Activated naive CD8-positive, alpha-beta T cell treated with anti-CD3 and anti-CD28 coated beads, Interleukin-2, amount 50 U/mL, for 24 hours (primary cell): Measurements from ENCODE around the gene TEAD1.

Source experiments
- ATAC-seq: fragments of 150-1000 bp; cut with Tn5 transposase; one replicate; pipeline ENCODE4 v1.10.0; 2021
- DNase-seq: peaks from one replicate; pipeline ENCODE4 v3.0.0; 2021
- H3K27ac Mint-ChIP-seq: one replicate; pipeline ENCODE4 v1.8.0; 2021; ENCODE audit warnings: mild to moderate bottlenecking, mixed read lengths
- H3K27me3 Mint-ChIP-seq: one replicate; pipeline ENCODE4 v1.8.0; 2021; ENCODE audit warnings: mixed read lengths
- H3K36me3 Mint-ChIP-seq: one replicate; pipeline ENCODE4 v1.8.0; 2021; ENCODE audit warnings: low read depth, mixed read lengths
- H3K4me1 Mint-ChIP-seq: one replicate; pipeline ENCODE4 v1.8.0; 2021; ENCODE audit warnings: mixed read lengths
- H3K4me3 Mint-ChIP-seq: one replicate; pipeline ENCODE4 v1.8.0; 2021; ENCODE audit warnings: mild to moderate bottlenecking, moderate library complexity, mixed read lengths
- H3K9me3 Mint-ChIP-seq: one replicate; pipeline ENCODE4 v1.8.0; 2021; ENCODE audit warnings: mixed read lengths

TEAD1 gene

DNA sequence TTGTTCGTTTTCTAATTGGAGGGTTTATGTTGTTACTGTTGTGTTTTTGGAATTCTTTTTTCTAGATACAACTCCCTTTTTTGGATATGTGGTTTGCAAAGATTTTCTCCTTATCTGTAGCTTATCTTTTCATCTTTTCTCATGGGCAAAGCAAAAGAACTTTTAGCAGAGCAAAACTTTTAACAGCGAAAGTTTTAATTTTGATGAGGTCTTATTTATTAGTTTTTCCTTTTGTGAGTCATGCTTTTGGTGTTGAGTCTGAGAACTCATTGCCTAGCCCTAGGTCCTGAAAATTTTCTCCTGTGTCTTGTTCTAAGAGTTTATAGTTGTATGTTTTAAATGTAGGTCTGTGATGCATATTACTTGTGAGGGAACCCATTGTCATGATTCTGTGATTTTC lies 99.4 kb downstream of the TEAD1 start:
- ATAC-seq (no peak), DNase-seq (no peak)
- H3K9me3 Mint-ChIP-seq = no peaks in the 10 kb centered on the region
- peaks cover 8% of the 10 kb centered on the region for H3K27me3 Mint-ChIP-seq
- no peaks in the 10 kb centered on the region for H3K36me3 Mint-ChIP-seq
- H3K4me3 Mint-ChIP-seq = no peak overlapping the region
- no peaks in the 10 kb centered on the region for H3K4me1 Mint-ChIP-seq
- no peak overlapping the region for H3K27ac Mint-ChIP-seq

DNA sequence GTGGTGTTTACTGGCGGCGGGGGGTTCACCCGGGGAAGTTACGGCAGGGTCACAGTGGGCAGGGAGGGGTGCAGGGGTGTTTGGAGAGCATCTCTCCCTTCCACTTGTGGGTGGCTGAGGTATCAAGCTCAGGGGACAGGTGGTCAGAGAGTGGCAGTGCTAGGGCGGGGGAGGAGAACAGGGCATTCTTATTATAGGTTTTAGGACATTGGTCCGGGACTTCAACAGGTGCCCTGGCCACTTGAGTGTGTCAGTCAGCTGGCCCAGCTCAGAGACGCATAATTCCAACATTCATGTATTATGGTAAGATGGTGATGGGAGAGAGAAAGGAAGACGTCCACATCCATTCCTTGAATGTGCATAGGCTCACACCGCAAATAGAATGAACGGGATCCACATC lies 101.7 kb downstream of the TEAD1 start:
- ATAC-seq (no peak), DNase-seq (no peak)
- Mint-ChIP-seq H3K36me3 (no peaks in the 10 kb centered on the region), H3K9me3 (no peaks in the 10 kb centered on the region), H3K27me3 (peaks cover 14% of the 10 kb centered on the region), H3K4me1 (no peaks in the 10 kb centered on the region), H3K27ac (no peak overlapping the region), H3K4me3 (no peak overlapping the region)

DNA sequence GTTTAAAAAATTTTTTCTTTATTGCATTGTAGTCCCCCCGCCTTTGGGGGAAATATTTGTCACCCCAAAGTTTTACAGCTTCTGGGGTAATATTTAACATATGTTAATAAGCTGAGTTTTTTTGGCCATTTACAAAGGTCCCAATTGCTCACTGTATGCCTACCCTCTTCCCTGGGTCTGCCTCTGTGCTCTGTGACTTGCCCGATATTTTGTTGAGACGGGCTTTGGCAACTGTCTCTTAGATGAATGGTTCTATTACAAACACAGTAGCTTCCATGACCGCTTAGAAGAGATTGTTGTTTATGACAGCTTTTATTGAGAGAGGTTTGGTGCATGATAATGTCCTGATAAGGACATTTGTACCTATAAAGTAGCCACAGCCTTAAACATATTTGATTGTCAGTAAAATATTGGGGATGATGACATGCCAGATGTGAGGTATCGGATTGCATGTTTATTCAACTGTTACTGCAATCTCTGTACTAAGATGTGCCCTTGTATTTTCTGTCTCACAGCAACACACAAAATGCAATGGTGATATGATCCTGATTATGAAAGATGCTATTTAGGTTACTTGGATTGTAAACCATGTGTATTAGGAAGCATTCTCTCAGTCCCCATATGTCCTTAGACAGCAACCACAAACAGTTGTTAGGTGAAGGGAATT lies 103.1 kb downstream of the TEAD1 start:
- ATAC-seq (no peak), DNase-seq (no peak)
- Mint-ChIP-seq H3K36me3 (no peaks in the 10 kb centered on the region), H3K4me3 (no peak overlapping the region), H3K4me1 (no peaks in the 10 kb centered on the region), H3K9me3 (no peaks in the 10 kb centered on the region), H3K27ac (no peak overlapping the region), H3K27me3 (peaks cover 12% of the 10 kb centered on the region)

DNA sequence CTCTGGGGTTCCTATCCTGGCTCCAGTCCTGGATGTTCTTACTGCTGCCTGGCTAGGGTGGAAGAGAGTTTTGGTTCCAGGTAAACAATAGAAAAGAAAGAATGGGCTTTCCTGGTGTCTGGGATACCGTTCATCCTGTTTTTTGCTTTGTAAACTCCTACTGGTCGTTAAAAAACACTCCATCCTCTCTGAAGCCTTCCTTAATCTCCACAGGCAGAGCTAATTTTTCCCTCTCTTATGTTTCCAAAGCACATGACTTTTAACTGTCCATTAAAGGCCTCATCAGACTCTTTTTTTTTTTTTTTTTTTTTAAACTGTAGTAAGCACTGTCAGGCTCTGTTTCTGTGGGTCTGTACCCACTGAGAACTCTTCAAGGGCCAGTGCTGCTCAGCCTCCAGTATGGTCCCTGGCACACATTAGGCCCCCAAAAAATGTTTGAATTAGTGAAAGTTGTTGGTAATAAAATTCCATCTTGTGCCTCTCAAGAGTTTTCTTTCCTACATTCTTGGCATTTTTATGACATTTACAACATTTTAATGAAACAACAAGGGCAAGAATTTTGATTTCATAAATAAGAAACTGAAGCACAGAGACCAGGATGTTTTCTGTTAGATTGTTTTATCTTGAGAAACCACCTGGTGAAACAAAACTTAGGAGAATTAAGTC lies 104.2 kb downstream of the TEAD1 start:
- peaks cover 12% of the 10 kb centered on the region for H3K27me3 Mint-ChIP-seq
- H3K9me3 Mint-ChIP-seq = no peaks in the 10 kb centered on the region
- ATAC-seq (no peak), DNase-seq (no peak)
- no peaks in the 10 kb centered on the region for H3K4me1 Mint-ChIP-seq
- no peaks in the 10 kb centered on the region for H3K36me3 Mint-ChIP-seq
- no peak overlapping the region for H3K4me3 Mint-ChIP-seq
- H3K27ac Mint-ChIP-seq = no peak overlapping the region

DNA sequence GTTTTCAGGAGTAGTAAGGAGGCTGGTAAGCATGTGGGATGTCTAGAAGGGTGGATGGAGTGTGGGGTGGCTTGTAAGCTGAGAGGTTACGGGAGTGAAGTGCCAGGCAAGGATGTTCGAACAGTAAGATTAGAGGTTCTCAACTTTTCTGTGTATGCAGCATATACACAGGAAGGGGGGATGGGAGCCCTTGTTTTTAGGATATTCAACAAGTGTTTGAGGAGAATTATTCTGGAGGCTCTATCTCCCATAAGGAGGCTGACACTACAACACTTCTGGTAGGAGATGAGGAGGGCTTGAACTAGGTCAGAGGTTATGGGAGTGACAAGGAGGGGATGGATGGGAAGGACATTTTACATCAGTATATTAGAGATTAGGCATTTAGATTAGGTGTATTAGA lies 109.5 kb downstream of the TEAD1 start:
- no peaks in the 10 kb centered on the region for H3K36me3 Mint-ChIP-seq
- no peak for ATAC-seq
- H3K4me3 Mint-ChIP-seq = no peak overlapping the region
- no peak for DNase-seq
- no peaks in the 10 kb centered on the region for H3K4me1 Mint-ChIP-seq
- no peaks in the 10 kb centered on the region for H3K9me3 Mint-ChIP-seq
- H3K27me3 Mint-ChIP-seq = peaks cover 6% of the 10 kb centered on the region
- H3K27ac Mint-ChIP-seq = no peak overlapping the region

DNA sequence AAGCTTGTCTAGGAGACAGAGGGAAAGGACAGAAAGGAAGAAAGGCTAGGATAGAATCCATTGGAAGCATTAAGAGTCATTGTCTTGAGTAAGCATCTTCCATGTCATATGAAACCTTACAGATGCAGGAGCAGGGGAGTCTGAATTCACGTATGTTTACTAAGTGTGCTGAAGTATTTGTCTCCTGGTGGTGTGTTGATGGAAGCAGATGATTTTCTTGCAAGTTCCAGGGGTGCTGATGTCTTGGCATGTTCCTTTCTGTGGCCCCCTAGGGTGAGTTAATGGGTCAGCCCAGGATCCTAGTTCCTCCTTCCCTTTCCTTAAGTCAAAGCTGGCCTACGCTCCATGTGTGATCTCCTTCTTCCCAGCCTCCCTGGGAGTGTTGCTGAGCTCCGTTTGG lies 110.2 kb downstream of the TEAD1 start:
- DNase-seq = no peak
- Mint-ChIP-seq H3K27me3 (peaks cover 4% of the 10 kb centered on the region), H3K4me3 (no peak overlapping the region), H3K4me1 (no peaks in the 10 kb centered on the region), H3K36me3 (no peaks in the 10 kb centered on the region), H3K9me3 (no peaks in the 10 kb centered on the region), H3K27ac (no peak overlapping the region)
- ATAC-seq = no peak

DNA sequence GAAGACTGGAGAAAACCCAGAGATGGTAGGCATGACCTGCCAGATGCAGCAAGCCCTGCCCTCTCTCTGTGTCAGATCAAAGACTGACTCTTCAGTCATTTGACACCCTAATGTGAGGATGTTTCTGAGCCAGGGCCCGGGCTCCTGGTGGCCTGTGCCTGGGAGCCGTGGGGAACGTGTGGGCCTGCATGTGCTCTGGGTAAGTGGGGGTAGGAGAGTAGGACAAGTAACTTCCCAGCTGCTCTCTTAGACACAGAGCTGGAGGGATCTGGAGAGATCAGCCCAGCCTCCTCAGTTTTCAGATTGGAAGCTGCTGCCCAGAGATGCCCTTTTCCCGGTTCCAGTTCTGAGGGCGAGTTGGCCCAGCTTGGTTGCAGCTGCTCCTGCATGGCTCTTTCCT lies 110.8 kb downstream of the TEAD1 start:
- no peaks in the 10 kb centered on the region for H3K9me3 Mint-ChIP-seq
- H3K27ac Mint-ChIP-seq = no peak overlapping the region
- no peak for ATAC-seq
- no peaks in the 10 kb centered on the region for H3K4me1 Mint-ChIP-seq
- no peak overlapping the region for H3K4me3 Mint-ChIP-seq
- no peaks in the 10 kb centered on the region for H3K27me3 Mint-ChIP-seq
- H3K36me3 Mint-ChIP-seq = no peaks in the 10 kb centered on the region
- no peak for DNase-seq

DNA sequence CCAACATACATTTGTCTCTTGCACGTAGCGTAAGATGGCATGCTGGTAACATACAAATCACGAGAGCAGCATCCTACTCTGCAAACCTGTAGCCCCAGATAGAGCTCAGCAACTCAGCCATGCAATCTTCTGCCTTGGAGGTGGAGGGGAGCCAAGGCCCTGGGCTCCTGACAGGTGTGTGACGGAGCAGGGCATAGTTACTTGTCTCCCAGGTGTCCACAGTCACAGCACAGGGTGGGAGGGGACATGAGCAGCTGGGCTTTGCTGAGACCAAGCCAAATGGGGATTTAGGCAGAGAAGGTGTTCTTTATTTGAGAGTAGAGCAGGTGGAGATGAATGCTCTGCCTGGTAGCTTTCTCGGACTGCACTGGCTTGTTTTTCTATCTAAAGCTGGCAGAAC lies 111.7 kb downstream of the TEAD1 start:
- Mint-ChIP-seq H3K4me1 (no peaks in the 10 kb centered on the region), H3K27ac (no peak overlapping the region), H3K36me3 (no peaks in the 10 kb centered on the region), H3K9me3 (no peaks in the 10 kb centered on the region), H3K4me3 (no peak overlapping the region), H3K27me3 (no peaks in the 10 kb centered on the region)
- DNase-seq (no peak), ATAC-seq (no peak)

DNA sequence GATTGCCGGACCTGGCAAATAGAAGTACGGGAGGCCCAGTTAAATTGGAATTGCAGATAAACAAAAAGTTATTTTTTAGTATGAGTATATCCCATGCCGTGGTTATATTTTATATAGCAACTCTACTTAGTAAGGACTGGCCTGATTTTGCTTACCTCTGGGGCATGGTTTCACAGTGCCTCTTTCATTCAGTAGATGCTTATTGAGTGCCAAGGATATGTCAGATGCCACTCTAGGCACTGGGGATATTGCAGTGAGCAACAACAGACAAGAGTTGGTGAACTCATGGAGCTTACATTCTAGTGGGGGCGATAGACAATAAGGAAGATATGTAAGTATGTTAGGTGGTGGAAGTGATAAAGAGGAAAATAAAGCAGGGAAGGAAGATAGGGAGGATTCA lies 112.2 kb downstream of the TEAD1 start:
- ATAC-seq = no peak
- H3K36me3 Mint-ChIP-seq = no peaks in the 10 kb centered on the region
- no peak overlapping the region for H3K27ac Mint-ChIP-seq
- H3K9me3 Mint-ChIP-seq = no peaks in the 10 kb centered on the region
- H3K4me1 Mint-ChIP-seq = no peaks in the 10 kb centered on the region
- H3K4me3 Mint-ChIP-seq = no peak overlapping the region
- no peaks in the 10 kb centered on the region for H3K27me3 Mint-ChIP-seq
- DNase-seq = no peak

DNA sequence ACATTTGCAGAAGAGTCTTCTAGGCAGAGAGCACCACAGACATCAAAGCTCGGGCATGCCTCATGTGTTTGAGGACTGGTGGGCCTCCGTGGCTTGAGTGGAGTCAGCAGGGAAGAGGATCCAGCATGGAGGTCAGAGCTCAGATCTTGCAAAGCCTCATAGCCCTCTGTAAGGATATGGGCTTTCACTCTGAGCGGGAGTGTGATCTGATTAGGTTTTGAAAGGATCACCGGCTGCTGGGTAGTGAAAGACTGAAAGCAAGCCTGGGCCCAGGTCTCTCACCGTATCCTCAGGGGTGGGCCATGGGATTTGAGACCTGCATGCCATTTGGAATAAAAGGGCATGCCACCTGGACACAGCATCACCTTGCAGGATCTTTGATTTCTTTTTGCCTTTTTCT lies 112.7 kb downstream of the TEAD1 start:
- DNase-seq (no peak), ATAC-seq (no peak)
- Mint-ChIP-seq H3K36me3 (no peaks in the 10 kb centered on the region), H3K27me3 (no peaks in the 10 kb centered on the region), H3K4me1 (no peaks in the 10 kb centered on the region), H3K4me3 (no peak overlapping the region), H3K9me3 (no peaks in the 10 kb centered on the region), H3K27ac (no peak overlapping the region)

DNA sequence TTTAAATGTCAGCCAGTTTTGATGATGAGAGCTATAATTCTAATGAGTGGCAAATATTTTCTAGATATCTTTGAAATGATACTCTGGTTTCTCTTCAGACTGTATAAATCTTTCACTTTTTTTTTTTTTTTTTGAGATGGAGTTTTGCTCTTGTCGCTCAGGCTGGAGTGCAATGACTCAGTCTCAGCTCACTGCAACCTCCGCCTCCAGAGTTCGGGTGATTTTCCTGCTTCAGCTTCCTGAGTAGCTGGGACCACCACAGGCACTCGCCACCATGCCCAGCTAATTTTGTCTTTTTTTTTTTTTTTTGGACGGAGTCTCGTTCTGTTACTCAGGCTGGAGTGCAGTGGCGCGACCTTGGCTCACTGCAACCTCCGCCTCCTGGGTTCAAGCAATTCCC lies 113.6 kb downstream of the TEAD1 start:
- Mint-ChIP-seq H3K27ac (no peak overlapping the region), H3K4me1 (no peaks in the 10 kb centered on the region), H3K36me3 (no peaks in the 10 kb centered on the region), H3K4me3 (no peak overlapping the region), H3K9me3 (no peaks in the 10 kb centered on the region), H3K27me3 (no peaks in the 10 kb centered on the region)
- no peak for ATAC-seq
- DNase-seq = no peak

DNA sequence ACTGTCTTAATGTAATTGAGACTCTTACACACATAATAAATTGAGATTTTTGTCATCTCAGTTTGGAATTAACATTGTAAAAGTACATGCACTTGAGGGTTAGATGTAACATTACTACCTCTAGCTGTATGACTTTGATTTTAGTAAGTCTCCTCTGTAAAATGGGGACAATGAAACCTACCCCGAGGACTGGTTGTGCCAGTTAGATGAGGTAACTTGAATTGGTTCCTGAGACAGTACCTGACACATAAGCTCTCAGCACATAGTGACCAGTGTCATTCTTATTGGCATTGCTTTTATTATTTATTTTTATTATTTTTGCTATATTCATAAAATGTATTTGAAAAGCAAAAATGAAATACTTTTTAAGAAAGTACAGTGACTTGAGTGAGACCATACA lies 114.8 kb downstream of the TEAD1 start:
- no peak overlapping the region for H3K4me3 Mint-ChIP-seq
- no peak overlapping the region for H3K27ac Mint-ChIP-seq
- H3K4me1 Mint-ChIP-seq = no peaks in the 10 kb centered on the region
- DNase-seq = no peak
- no peak for ATAC-seq
- peaks cover 4% of the 10 kb centered on the region for H3K27me3 Mint-ChIP-seq
- no peaks in the 10 kb centered on the region for H3K9me3 Mint-ChIP-seq
- no peaks in the 10 kb centered on the region for H3K36me3 Mint-ChIP-seq

DNA sequence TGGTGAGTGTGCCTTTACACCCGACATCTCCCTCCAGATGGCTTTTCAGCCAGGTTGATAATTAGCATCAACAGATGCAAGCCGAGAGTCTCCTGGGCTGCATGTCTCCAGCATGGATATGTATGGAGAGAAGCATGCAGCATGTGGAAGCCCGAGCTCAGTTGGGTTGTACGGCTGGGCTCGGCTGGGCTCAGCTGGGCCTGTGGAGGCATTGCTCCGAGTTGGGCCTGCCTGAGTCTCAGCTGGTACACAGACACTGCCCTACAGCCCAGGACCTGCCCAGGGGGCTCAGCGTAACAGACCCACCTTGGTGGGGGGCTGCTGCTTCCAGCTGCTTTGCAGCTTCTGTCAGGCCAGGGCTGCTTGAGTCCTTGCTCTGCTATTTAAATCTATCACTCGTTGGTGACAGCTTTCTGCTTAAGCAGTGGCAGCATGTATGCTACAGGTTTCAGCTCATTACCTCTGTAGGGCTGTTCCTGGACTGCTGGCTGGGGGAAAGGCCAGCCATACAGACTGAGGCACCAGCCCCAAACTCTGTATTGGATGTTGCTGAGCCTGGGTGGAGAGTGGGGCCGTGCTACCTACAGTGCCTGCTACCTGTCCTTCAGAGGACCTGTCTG lies 115.5 kb downstream of the TEAD1 start:
- H3K4me3 Mint-ChIP-seq = no peak overlapping the region
- no peaks in the 10 kb centered on the region for H3K4me1 Mint-ChIP-seq
- H3K9me3 Mint-ChIP-seq = no peaks in the 10 kb centered on the region
- no peaks in the 10 kb centered on the region for H3K36me3 Mint-ChIP-seq
- peaks cover 4% of the 10 kb centered on the region for H3K27me3 Mint-ChIP-seq
- H3K27ac Mint-ChIP-seq = no peak overlapping the region
- no peak for DNase-seq
- ATAC-seq = no peak

DNA sequence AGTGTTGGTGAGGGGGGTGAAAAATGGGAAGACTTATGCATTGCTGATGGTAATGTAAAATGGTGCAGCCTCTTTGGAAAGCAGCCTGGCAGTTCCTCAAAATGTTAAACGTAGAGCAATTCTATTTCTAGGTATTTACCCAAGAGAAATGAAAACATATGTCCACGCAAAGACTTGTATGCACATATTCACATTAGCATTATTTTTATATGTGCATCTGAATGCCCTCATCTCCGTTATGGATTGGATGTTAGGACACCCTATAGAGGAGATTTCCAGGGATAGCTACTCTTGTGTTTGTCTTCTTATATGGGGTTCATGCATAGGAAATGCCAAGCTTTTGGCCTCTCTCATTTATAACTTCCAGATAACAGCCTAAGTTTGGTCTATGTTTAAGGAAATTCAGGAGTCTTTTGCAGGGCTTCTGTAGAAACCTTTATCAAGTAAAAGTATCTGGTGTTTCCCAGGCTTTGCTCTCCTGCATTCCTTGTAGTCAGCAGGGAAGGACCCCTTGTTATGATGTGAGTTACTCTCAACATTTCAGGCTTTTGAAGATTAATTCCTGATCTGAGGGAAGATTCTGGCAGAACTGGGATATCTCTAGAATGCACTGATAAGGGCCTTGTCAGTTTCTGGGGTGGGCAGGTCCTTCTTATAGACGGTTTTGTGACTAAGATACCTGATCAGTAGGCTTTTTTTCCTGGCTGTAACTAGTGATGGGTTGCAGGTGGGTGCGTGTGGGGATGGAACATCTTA lies 116.8 kb downstream of the TEAD1 start:
- no peaks in the 10 kb centered on the region for H3K4me1 Mint-ChIP-seq
- no peak overlapping the region for H3K27ac Mint-ChIP-seq
- H3K27me3 Mint-ChIP-seq = peaks cover 4% of the 10 kb centered on the region
- H3K4me3 Mint-ChIP-seq = no peak overlapping the region
- no peaks in the 10 kb centered on the region for H3K36me3 Mint-ChIP-seq
- ATAC-seq (no peak), DNase-seq (no peak)
- no peaks in the 10 kb centered on the region for H3K9me3 Mint-ChIP-seq

DNA sequence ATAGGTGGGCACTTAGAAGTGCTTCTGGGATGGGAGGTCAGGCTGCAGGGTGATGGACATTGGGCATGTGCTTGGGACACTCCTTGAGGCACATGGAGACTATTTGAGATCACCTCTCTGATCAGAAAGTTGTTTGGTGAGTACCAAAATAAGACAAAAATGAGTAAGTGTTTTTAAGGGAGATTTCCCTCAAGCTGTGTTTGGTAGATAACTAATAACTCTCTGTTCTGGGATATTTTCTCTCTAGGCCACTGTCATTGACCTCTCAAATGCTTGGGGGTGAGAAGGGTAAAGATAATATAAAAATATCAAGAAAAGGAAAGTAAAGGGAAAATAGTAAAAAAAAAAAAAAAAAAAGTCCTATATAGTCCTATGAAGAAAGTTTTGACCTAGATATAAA lies 117.8 kb downstream of the TEAD1 start:
- ATAC-seq (no peak), DNase-seq (no peak)
- no peak overlapping the region for H3K27ac Mint-ChIP-seq
- H3K9me3 Mint-ChIP-seq = no peaks in the 10 kb centered on the region
- no peaks in the 10 kb centered on the region for H3K4me1 Mint-ChIP-seq
- no peaks in the 10 kb centered on the region for H3K36me3 Mint-ChIP-seq
- no peak overlapping the region for H3K4me3 Mint-ChIP-seq
- H3K27me3 Mint-ChIP-seq = peaks cover 6% of the 10 kb centered on the region
